ENCODE data around the gene AKIRIN1. TPM values are rescaled to one million over a fixed set of nuclear protein-coding genes. Genes with fewer than 3 reads are reported as not detected.
"Not testable (repeated sequence)": the region's sequence is repeated elsewhere in the genome, so short reads cannot be mapped to it uniquely, and the experiment has no call there.

The AKIRIN1 gene
- total and polyA plus RNA-seq, 3 experiments from 2014 or later = 82.6 to 118 (median 84.2) TPM

DNA sequence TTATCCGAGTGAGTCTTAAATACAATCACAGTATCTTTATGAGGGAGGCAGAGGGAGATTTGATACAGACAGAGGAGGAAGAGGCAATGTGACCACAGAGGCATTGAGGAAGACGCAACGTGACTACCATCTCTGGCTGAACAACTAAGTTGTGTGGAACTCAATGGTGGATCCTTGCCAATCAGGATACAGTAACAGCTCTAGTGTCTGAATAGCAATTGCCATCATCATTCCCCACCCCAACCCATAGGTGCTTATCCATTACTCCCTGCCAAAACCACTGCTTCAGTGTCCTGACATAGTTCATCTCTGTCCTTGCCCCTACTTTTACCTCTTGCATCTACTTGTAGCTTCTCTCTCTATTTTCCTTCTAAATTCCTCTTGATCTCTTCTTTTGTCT is 29.0 kb upstream of the AKIRIN1 start:
- Mint-ChIP-seq H3K9me3 (no peaks in the 10 kb centered on the region), H3K27me3 (no peaks in the 10 kb centered on the region), H3K4me3 (no peak overlapping the region), H3K4me1 (peaks cover 5 to 8% (median 7%) of the 10 kb centered on the region in 3 donors), H3K36me3 (no peaks in the 10 kb centered on the region), H3K27ac (peak overlapping the region in 1 of 8 donors; percentile 8)
- Histone ChIP-seq H3K9me3 (ENCODE audit: low read length) (no peaks in the 10 kb centered on the region), H3K27ac (ENCODE audit: low read depth, low read length) (no peak overlapping the region), H3K27me3 (ENCODE audit: insufficient read depth, low read length, poor library complexity, severe bottlenecking) (no peaks in the 10 kb centered on the region), H3K4me1 (ENCODE audit: insufficient read depth, low read length) (peaks cover 6% of the 10 kb centered on the region), H3K36me3 (ENCODE audit: insufficient read depth, low read length) (no peaks in the 10 kb centered on the region), H3K4me3 (ENCODE audit: low read length) (no peak overlapping the region)
- DNase-seq = no peak
- POLR2A ChIA-PET = no interaction called here
- CTCF ChIA-PET = no interaction called here

- Mint-ChIP-seq H3K4me1 (peaks cover 5 to 8% (median 7%) of the 10 kb centered on the region in 3 donors), H3K27me3 (no peaks in the 10 kb centered on the region), H3K4me3 (no peak overlapping the region), H3K9me3 (no peaks in the 10 kb centered on the region), H3K27ac (peak overlapping the region in 1 of 8 donors; percentile 8), H3K36me3 (no peaks in the 10 kb centered on the region)
- H3K27me3 ChIP-seq (ENCODE audit: insufficient read depth, low read length, poor library complexity, severe bottlenecking) = no peaks in the 10 kb centered on the region
- H3K27ac ChIP-seq (ENCODE audit: low read depth, low read length) = no peak overlapping the region
- DNase-seq = no peak
- peaks cover 6% of the 10 kb centered on the region for H3K4me1 ChIP-seq (ENCODE audit: insufficient read depth, low read length)
- ChIA-PET CTCF (no interaction called here), POLR2A (no interaction called here)
- no peak overlapping the region for H3K4me3 ChIP-seq (ENCODE audit: low read length)
- H3K36me3 ChIP-seq (ENCODE audit: insufficient read depth, low read length) = no peaks in the 10 kb centered on the region
- H3K9me3 ChIP-seq (ENCODE audit: low read length) = no peaks in the 10 kb centered on the region
Measured at GRCh38 chr1:38962560-38962959, 28.5 kb upstream of the AKIRIN1 start.

DNA sequence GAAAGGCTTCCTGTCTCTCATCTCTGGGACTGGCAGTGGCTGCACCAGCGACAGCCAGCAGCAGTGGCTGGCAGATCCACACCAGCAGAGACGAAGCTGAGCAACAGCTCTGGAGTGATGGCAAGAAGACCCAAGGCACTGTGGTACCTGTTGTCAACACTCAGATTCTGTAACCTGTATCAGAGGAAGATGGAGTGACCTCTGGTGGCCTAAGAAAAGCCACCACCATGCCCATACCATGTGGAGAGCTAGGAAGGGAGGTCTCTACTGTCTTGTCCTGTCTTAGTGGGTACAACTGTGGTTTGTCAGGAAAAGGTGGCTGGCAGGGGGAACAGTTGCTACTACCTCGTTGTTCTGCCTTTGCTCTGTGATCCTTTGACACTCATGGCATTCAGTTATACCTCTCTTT is 26.9 kb upstream of the AKIRIN1 start:
- H3K4me1 Mint-ChIP-seq = peaks cover 5 to 8% (median 7%) of the 10 kb centered on the region in 3 donors
- peak in 1 of 5 donors; percentile 13 for DNase-seq
- no peak overlapping the region for H3K4me3 Mint-ChIP-seq
- Histone ChIP-seq H3K9me3 (ENCODE audit: low read length) (no peaks in the 10 kb centered on the region), H3K27me3 (ENCODE audit: insufficient read depth, low read length, poor library complexity, severe bottlenecking) (no peaks in the 10 kb centered on the region), H3K36me3 (ENCODE audit: insufficient read depth, low read length) (no peaks in the 10 kb centered on the region), H3K4me1 (ENCODE audit: insufficient read depth, low read length) (peaks cover 6% of the 10 kb centered on the region), H3K27ac (ENCODE audit: low read depth, low read length) (no peak overlapping the region), H3K4me3 (ENCODE audit: low read length) (no peak overlapping the region)
- no peaks in the 10 kb centered on the region for H3K9me3 Mint-ChIP-seq
- peaks cover 0 to 2% (median 0%) of the 10 kb centered on the region in 3 donors for H3K36me3 Mint-ChIP-seq
- POLR2A ChIA-PET = no interaction called here
- CTCF ChIA-PET = interaction anchor here (1.0 to 1.6 kb wide), 4 partner anchors 14 to 128 kb away, joined by 3 to 4 read pairs (median 4); no protein-coding TSS in a partner anchor
- H3K27me3 Mint-ChIP-seq = no peaks in the 10 kb centered on the region
- H3K27ac Mint-ChIP-seq = peak overlapping the region in 2 of 8 donors; percentile 14 to 29

- H3K27me3 ChIP-seq (ENCODE audit: insufficient read depth, low read length, poor library complexity, severe bottlenecking); H3K4me1 ChIP-seq (ENCODE audit: insufficient read depth, low read length); H3K27me3 Mint-ChIP-seq; POLR2A ChIA-PET; H3K36me3 ChIP-seq (ENCODE audit: insufficient read depth, low read length); H3K36me3 Mint-ChIP-seq; H3K4me3 ChIP-seq (ENCODE audit: low read length); H3K9me3 Mint-ChIP-seq; DNase-seq; H3K4me3 Mint-ChIP-seq; H3K27ac ChIP-seq (ENCODE audit: low read depth, low read length); H3K9me3 ChIP-seq (ENCODE audit: low read length); CTCF ChIA-PET: not testable (repeated sequence)
- Mint-ChIP-seq H3K4me1 (peaks cover 11 to 16% (median 13%) of the 10 kb centered on the region in 3 donors), H3K27ac (peak overlapping the region in 1 of 8 donors; percentile 64)
Measured at GRCh38 chr1:38973145-38973544, 17.9 kb upstream of the AKIRIN1 start.

- Mint-ChIP-seq H3K36me3 (peaks cover 0 to 8% (median 1%) of the 10 kb centered on the region in 3 donors), H3K27ac (peak overlapping the region in 2 of 8 donors; percentile 56 to 64), H3K4me1 (peaks cover 14 to 20% (median 17%) of the 10 kb centered on the region in 3 donors), H3K27me3 (peaks cover 0 to 5% of the 10 kb centered on the region in 2 donors), H3K9me3 (peaks cover 0 to 12% (median 11%) of the 10 kb centered on the region in 5 donors), H3K4me3 (no peak overlapping the region)
- no peak for DNase-seq
- ChIA-PET POLR2A (no interaction called here), CTCF (no interaction called here)
- Histone ChIP-seq H3K4me3 (ENCODE audit: low read length) (no peak overlapping the region), H3K27me3 (ENCODE audit: insufficient read depth, low read length, poor library complexity, severe bottlenecking) (no peaks in the 10 kb centered on the region), H3K4me1 (ENCODE audit: insufficient read depth, low read length) (peaks cover 5% of the 10 kb centered on the region), H3K36me3 (ENCODE audit: insufficient read depth, low read length) (no peaks in the 10 kb centered on the region), H3K27ac (ENCODE audit: low read depth, low read length) (no peak overlapping the region), H3K9me3 (ENCODE audit: low read length) (peaks cover 9% of the 10 kb centered on the region)
Measured at GRCh38 chr1:38973659-38974437, 17.2 kb upstream of the AKIRIN1 start.

DNA sequence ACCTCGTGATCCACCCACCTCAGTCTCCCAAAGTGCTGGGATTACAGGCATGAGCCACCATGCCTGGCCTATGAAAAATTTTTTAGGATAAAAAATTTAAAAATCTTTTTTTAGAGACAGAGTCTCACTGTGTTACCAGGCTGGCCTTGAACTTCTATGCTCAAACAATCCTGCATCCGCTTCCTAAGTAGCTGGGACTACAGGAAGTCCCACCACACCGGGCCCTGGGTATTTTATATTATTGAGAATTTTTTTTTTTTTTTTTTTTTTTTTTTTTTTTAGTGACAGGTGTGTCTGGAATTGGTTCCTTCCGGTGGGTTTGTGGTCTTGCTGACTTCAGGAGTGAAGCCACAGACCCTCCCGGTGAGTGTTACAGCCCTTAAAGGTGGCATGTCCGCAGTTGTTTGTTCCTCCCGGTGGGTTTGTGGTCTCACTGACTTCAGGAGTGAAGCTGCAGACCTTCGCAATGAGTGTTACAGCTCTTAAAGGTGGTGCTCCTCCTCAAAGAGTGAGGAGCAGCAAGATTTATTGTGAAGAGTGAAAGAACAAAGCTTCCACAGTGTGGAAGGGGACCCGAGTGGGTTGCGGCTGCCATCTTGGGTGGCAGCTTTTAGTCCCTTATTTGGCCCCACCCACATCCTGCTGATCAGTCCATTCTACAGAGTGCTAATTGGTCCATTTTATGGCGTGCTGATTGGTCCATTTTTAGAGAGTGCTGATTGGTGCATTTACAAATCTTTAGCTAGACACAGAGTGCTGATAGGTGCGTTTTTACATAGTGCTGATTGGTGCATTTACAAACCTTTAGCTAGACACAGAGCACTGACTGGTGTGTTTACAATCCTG is 13.5 kb upstream of the AKIRIN1 start:
- not testable (repeated sequence) for H3K27me3 ChIP-seq (ENCODE audit: insufficient read depth, low read length, poor library complexity, severe bottlenecking); H3K4me1 ChIP-seq (ENCODE audit: insufficient read depth, low read length); H3K36me3 ChIP-seq (ENCODE audit: insufficient read depth, low read length); H3K36me3 Mint-ChIP-seq; H3K9me3 ChIP-seq (ENCODE audit: low read length); H3K27ac ChIP-seq (ENCODE audit: low read depth, low read length); H3K27me3 Mint-ChIP-seq
- Mint-ChIP-seq H3K4me1 (peaks cover 15 to 25% (median 20%) of the 10 kb centered on the region in 3 donors), H3K4me3 (peak overlapping the region; percentile 70 to 88 (median 77)), H3K9me3 (peaks cover 0 to 13% (median 12%) of the 10 kb centered on the region in 5 donors), H3K27ac (peak overlapping the region; percentile 54 to 98 (median 92))
- CTCF ChIA-PET = interaction anchor here (0.7 to 2.1 kb wide), 7 partner anchors 12 to 116 kb away, joined by 3 to 5 read pairs (median 3); partner anchors contain the start of gene NDUFS5
- DNase-seq = peak; percentile 45 to 91 (median 83)
- POLR2A ChIA-PET = interaction anchor here (0.6 to 1.5 kb wide), 8 partner anchors 10 to 1410 kb away, joined by 3 to 10 read pairs (median 5); partner anchors contain the start of genes NDUFS5 and RRAGC
- peak overlapping the region; percentile 14 for H3K4me3 ChIP-seq (ENCODE audit: low read length)

DNA sequence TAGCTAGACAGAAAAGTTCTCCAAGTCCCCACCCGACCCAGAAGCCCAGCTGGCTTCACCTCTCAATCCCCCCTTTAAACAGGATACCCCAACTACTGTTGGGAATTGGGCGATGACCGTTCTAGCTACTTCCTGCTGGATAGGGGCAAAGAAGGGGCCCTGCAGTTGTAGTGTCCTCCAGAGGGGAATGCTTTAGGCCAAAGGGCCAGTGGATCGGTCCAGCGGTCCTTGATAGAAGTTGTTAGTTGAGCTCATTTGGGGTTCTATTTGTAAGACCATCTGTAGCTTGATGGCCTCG is 12.9 kb upstream of the AKIRIN1 start:
- H3K27ac ChIP-seq (ENCODE audit: low read depth, low read length); H3K27me3 ChIP-seq (ENCODE audit: insufficient read depth, low read length, poor library complexity, severe bottlenecking); H3K36me3 Mint-ChIP-seq; H3K4me1 ChIP-seq (ENCODE audit: insufficient read depth, low read length); H3K9me3 ChIP-seq (ENCODE audit: low read length); DNase-seq; H3K27me3 Mint-ChIP-seq; H3K36me3 ChIP-seq (ENCODE audit: insufficient read depth, low read length): not testable (repeated sequence)
- peak overlapping the region; percentile 14 for H3K4me3 ChIP-seq (ENCODE audit: low read length)
- Mint-ChIP-seq H3K9me3 (peaks cover 0 to 13% (median 12%) of the 10 kb centered on the region in 5 donors), H3K4me3 (peak overlapping the region in 6 of 7 donors; percentile 70 to 88 (median 78)), H3K4me1 (peaks cover 11 to 20% (median 15%) of the 10 kb centered on the region in 3 donors), H3K27ac (peak overlapping the region; percentile 70 to 98 (median 92))
- POLR2A ChIA-PET = interaction anchor here (0.7 to 1.5 kb wide), 4 partner anchors 20 to 1409 kb away, joined by 5 to 10 read pairs (median 6); partner anchors contain the start of gene RRAGC
- CTCF ChIA-PET = interaction anchor here (0.7 to 2.1 kb wide), 7 partner anchors 12 to 117 kb away, joined by 3 to 5 read pairs (median 3); partner anchors contain the start of gene NDUFS5

GRCh38 chr1:38979380-38979779 is 11.7 kb upstream of the AKIRIN1 start:
- H3K4me3 ChIP-seq (ENCODE audit: low read length); H3K27me3 ChIP-seq (ENCODE audit: insufficient read depth, low read length, poor library complexity, severe bottlenecking); H3K27ac ChIP-seq (ENCODE audit: low read depth, low read length); H3K4me1 ChIP-seq (ENCODE audit: insufficient read depth, low read length); POLR2A ChIA-PET; H3K27me3 Mint-ChIP-seq; CTCF ChIA-PET; H3K36me3 ChIP-seq (ENCODE audit: insufficient read depth, low read length); DNase-seq; H3K36me3 Mint-ChIP-seq; H3K9me3 ChIP-seq (ENCODE audit: low read length); H3K27ac Mint-ChIP-seq; H3K4me3 Mint-ChIP-seq: not testable (repeated sequence)
- Mint-ChIP-seq H3K9me3 (peaks cover 0 to 13% (median 12%) of the 10 kb centered on the region in 5 donors), H3K4me1 (peaks cover 11 to 19% (median 12%) of the 10 kb centered on the region in 3 donors)
